Measurements from ENCODE around the gene UGP2.

GRCh38 chr2:63851691-63852311, 10.1 kb downstream of the UGP2 start:
- TF ChIP-seq EZH2 (IDR thresholded peaks at IDR 0.05; ENCODE audit: borderline replicate concordance, insufficient read depth, low read depth, low read length, poor library complexity, severe bottlenecking) (no peak), CTCF (IDR thresholded peaks at IDR 0.05) (no peak)

Data from B cell (primary cell).